NCI-H146 (cell line): Measurements from ENCODE around the gene RAET1G.
"Not testable (repeated sequence)": the region's sequence is repeated elsewhere in the genome, so short reads cannot be mapped to it uniquely, and the experiment has no call there.

Experiments used
- DNase-seq: peaks from one replicate; lab custom pipeline; 2025; lab: John Stamatoyannopoulos, UW

Gene RAET1G

DNA sequence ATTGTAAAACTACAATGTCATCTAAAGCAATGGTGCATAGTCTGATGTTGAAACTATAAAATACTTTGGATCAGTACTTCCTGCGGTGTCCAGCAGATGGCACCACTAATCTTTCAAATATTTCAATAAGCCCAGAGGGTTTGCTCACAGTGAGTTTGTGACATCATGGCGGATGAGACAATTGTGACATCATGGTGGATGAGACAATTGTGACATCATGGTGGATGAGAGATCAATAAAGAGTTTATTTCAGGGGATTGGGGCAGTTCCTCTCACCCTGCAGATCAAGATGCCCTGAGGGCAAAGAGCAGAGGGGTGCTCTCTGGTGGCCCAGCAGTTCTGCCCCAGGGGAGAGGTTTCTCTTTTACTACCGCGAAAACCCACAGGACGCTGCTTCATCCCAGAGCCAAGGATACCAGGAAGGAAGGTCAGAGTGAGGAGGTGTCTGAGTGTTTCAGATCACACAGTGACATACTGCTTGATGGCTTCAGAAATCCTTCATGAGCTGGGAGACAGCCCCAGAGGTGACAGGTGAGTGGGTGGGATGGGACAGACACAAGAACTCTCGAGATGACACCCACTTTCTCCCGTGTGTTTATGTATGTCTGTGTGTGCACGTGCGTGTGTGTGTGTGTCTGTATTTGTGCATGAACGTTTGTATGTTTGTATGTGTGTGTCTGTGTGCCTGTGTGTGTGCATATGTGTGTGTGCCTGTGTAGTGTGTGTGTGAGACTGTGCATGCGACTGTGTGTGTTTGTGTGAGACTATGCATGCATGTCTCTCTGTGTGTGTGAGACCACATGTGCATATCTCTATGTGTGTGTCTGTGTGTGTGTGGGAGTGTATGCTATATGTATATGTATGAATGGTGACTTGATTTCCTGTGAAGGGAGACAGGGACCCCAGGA, 11.6 kb upstream of the RAET1G start:
- peak; percentile 85 for DNase-seq

DNA sequence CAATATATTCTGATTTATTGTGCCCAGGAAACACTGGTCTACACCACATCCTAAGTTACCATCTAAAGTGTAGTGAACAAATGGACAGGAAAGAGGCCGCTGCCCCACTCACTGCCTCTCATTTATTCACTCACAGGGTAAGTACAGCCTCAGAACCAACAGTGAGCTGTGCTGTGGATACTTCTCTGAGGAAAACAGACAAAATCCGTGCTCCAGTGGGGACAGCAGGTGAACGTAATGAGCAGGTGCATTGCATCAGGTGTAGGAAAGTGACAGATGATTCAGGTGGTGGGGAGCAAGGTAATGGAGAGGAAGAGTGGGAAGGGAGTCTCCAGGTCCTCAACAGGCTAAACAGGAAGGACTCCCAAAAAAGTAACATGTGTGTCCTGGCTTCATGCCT, 10.5 kb upstream of the RAET1G start:
- DNase-seq: no peak

DNA sequence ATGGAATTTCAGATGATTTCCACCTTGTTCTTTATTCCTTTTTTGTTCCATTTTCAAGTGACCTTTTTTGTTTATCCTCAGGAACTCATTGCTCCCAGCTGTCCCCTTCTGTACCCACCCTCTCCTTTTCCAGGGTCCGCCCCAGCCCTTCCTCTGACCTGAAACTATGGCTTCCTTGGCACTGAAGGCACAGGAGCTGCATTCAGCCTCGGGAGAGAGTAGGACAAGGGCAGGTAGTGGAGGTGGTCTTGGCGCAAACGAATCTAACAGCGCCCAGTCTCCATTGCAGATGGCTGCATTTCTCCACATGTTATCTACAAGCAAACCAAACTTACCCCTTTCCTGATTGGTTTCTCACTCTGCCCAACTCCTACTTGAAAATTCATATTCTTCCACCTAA, 10.1 kb upstream of the RAET1G start:
- DNase-seq: no peak

- no peak for DNase-seq
Observed at GRCh38 chr6:149931501-149931900, 8.6 kb upstream of the RAET1G start.

GRCh38 chr6:149929422-149929821, 6.5 kb upstream of the RAET1G start:
- peak; percentile 22 for DNase-seq

- DNase-seq: not testable (repeated sequence)
Observed at GRCh38 chr6:149927025-149927424, 4.1 kb upstream of the RAET1G start.

DNA sequence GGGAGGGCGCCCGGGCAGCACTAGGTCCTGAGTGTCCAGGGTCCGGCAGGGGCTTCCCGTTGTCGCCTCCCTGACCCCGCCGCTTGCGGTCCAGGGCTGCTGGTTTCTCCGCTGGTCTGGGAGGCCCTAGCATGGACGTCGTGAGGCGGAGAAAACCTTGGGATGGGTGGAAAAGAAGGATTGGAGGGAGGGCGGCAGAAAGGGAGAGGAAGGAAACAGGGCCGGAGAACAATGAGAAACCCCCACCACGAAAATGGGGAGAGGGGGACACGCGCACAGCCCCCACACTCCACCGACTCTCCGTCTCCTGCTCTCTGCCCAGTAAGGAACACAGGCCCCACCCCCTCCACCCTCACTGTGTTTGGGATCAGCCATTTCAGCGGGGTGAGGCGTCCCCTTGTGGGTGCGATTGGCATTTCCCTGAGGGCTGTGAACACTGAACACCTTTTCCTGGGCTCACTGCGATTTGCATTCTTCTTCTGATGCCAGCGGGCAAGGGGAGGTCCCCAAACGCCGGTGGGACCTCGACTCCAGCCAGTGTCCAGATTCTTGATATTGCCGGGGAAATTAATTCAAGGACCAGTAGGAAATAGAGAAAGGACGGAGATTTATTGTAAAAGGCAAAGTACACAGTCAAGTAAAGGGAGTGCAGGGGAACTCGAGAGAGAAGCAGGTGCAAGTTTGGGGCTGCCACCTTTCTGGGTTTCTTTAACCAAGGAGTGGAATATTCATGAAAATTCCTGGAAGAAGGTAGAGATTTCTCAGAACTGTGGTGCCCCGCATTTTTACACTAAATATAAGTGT, 3.3 kb upstream of the RAET1G start:
- DNase-seq: peak; percentile 87

DNA sequence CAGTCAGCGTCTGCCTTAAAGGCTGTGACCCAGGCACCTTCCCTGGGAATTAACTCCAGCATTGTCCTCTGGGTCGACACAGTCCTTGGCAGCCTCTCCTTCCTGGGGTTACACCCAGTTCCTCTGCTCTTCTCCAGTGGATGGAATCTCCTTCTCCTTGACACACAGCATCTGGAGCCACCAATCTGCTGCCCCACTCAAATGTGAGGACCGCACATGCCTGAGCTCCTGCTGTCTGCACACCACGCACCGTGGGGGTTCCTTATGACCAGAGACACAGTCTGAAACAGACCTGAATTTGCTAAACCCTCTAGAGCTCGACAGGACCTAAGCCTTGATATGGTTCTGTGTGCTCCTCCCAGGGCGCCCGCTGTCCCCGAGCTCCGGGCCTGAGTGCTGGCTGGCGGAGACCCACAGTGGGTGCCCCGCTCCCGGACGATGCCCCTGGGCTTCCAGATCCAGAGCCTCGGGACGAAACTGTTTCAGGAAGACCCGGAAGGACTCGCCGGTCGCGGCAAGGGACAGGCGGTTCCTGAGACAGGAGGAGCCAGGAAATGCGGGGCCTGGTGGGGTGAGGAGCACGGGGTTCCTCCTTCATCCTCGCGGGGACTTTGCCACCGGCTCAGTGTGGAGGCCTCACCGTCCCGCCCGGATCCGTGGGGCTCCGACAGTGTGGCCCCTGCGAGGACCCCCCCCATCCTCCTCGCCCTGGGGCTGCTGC, 2.5 kb upstream of the RAET1G start:
- DNase-seq: no peak

DNA sequence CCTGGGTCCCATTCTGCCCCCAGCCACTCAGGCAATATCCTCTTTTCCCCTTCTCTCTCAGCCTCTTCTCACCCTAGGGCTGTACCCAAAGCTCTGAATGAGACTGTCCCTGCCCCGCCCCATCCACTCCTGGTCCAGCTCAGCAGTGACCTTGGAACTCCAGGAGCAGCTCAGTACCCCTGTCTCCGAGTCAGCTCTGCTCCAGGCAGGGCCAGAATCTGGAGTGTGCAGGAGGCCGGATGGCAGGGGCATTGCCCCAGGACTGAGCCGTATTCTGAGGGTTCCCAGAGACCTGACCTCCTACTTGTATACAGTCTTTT, 2.0 kb upstream of the RAET1G start:
- DNase-seq: no peak

- no peak for DNase-seq
Observed at GRCh38 chr6:149924206-149924932, 1.4 kb upstream of the RAET1G start.

DNA sequence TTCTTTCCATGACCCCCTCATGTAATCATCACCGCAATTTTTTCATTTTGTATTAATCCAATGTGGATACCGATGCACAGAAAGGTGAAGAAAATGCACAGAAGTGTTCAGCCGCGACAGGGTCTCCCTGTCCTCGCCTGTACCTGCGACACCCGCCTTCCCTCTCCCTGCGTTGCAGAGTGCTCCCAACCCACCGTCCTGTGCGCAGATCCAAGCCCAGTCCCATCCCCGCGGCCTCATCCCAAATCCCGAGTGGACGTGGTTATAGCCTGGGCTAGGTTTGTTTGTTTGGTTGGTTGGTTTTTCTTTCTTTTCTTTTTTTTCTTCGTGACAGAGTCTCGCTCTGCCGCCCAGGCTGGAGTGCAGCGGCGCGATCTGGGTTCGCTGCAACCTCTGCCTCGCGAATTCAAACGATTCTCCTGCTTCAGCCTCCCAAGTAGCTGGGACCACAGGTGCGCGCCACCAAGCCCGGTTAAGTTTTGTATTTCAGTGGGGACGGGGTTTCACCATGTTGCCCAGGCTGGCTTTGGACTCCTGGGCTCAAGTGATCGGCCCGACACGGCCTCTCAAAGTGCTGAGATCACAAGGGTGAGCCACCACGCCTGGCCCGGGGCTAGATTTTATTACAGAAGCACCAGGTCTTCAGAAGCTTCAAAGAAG, 536 bp upstream of the RAET1G start:
- DNase-seq: no peak

DNA sequence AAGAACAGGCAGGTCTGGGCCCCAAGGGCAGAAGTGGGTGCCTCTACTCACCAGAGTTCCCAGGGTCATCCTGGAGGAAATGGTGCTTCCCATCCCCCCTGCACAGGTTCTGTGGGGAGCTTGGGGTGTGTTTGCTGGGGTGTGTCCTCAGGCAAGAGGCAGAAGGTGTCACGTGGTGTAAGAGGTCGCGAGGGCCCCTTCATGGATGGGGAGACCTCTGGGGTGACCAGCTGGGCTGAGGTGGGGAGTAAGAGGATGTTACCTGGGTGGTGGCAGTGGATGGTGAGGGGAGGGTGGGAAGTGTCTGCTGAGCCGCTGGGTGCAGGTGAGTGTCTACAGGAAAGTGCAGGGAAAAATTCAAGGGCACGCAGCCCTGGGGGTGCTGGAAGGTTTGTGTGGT, 830 bp downstream of the RAET1G start:
- DNase-seq: not testable (repeated sequence)

DNA sequence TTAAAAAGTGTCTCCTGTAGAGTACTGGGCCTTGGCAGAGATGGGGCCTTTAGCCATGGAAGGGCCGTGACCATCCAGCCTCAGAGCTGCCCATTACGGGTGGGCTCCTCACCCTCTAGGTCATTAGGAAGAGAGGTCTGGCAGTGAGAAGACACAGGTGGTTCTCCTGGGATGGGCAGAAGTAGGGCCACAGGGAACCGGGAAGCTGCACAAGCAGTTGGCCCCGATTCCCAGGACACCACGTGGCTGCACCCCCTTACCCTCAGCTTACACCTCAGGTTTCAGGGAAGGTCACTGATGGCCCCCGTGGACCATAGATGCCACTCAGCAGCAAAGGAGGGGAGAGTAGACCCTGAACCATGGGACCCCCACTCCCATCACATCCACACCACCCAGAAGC, 1.6 kb downstream of the RAET1G start:
- DNase-seq: no peak

- no peak for DNase-seq
Observed at GRCh38 chr6:149919834-149920225, 3.1 kb downstream of the RAET1G start.

- DNase-seq: not testable (repeated sequence)
Observed at GRCh38 chr6:149919126-149919833, 3.6 kb downstream of the RAET1G start.

- no peak for DNase-seq
Observed at GRCh38 chr6:149918151-149918905, 4.6 kb downstream of the RAET1G start.

DNA sequence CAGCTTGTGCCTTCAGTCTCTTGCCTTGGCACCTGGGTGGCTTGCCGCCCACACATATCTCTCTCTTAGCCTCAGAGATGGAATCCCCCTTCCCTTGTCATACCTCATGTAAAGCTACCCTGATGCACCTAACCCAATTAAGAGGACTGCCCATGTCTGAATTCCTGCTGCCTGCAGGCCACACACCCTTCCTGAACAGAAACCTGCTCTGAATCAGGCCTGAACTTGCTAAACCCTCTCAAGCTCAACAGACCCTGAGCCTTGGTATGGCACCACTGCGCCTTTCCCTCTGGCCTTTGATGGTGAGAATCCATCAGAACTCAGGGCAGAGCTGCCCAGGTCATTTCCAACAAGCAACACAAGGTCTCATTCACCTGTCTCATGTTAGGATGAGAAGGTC, 5.2 kb downstream of the RAET1G start:
- no peak for DNase-seq

GRCh38 chr6:149915970-149916865, 6.7 kb downstream of the RAET1G start:
- no peak for DNase-seq
